ENCODE results near the gene CDS2.

Gene CDS2

GRCh38 chr20:5215672-5216304 is 89.0 kb downstream of the CDS2 start:
- no peak for DNase-seq

GRCh38 chr20:5216663-5217062 is 89.9 kb downstream of the CDS2 start:
- DNase-seq: no peak

GRCh38 chr20:5217616-5218015 is 90.8 kb downstream of the CDS2 start:
- DNase-seq: no peak

GRCh38 chr20:5220321-5221060 is 93.7 kb downstream of the CDS2 start:
- DNase-seq: no peak

- DNase-seq: no peak
Observed at GRCh38 chr20:5221061-5221430, 94.2 kb downstream of the CDS2 start.

GRCh38 chr20:5222919-5223634 is 96.3 kb downstream of the CDS2 start:
- DNase-seq: peak; percentile 55 to 56

GRCh38 chr20:5230544-5230943 is 103.7 kb downstream of the CDS2 start:
- DNase-seq: no peak

- no peak for DNase-seq
Observed at GRCh38 chr20:5234158-5234557, 107.3 kb downstream of the CDS2 start.

- DNase-seq: no peak
Observed at GRCh38 chr20:5234978-5235377, 108.2 kb downstream of the CDS2 start.
